Activated CD4-positive, alpha-beta T cell treated with anti-CD3 and anti-CD28 coated beads, Interleukin-2, amount 50 U/mL, for 1 hour (primary cell): ENCODE data around the gene KLK3.

Experiments used
- DNase-seq: peaks from one replicate; pipeline ENCODE4 v3.0.0-alpha.2; 2020

The KLK3 gene

DNA sequence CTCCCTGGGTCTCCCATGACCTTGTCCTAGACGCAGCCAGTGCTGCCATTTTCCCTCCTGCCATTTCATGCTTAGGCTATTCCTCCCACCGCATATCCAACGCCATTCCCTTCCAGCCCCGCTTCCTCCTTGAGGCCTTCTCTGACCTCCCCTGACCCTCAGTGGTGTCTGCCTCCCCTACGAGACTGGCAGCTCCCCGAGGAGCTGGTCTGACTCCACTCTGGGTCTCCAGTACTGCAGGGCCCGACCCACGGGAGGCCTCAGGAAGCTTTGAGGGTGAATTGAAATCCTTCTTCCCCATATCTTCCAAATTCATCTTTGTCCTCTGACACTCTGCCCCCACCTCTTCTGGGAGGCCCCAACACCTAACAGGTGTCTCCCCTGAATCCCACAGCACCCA lies 22.0 kb upstream of the KLK3 start:
- no peak for DNase-seq

GRCh38 chr19:50833117-50833801 lies 21.5 kb upstream of the KLK3 start, which contains the start of gene KLK15:
TSS of gene KLK15 (minus strand) at chr19:50833574. CDS start at chr19:50831492, 2,082 bp downstream.
- DNase-seq: no peak

GRCh38 chr19:50833802-50834167 lies 20.9 kb upstream of the KLK3 start:
- DNase-seq: no peak

GRCh38 chr19:50835103-50835784 lies 19.5 kb upstream of the KLK3 start:
- no peak for DNase-seq

- peak; percentile 63 for DNase-seq
Measured at GRCh38 chr19:50835785-50836542, 18.8 kb upstream of the KLK3 start.

- DNase-seq: no peak
Measured at GRCh38 chr19:50836543-50837195, 18.0 kb upstream of the KLK3 start.

DNA sequence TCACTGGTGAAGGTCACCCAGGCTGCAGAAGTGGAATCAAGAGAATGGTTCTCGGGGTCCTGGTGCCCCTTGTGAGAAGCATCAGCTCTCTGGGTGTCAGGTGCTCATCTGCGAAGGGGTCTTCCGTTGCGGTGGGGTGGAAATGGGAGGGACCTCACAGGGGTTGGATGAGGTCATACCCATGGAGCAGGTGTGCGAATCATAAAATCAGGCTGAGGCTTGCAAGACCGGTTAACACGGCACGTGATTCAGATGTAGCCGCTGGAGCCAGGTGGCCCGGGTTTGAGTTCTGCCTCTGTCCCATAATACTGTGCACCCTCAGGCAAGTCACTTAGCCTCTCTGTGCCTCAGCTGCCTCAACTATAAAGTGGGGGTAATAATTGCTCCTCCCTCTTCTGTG lies 17.4 kb upstream of the KLK3 start:
- no peak for DNase-seq

- no peak for DNase-seq
Measured at GRCh38 chr19:50838239-50838638, 16.5 kb upstream of the KLK3 start.

DNA sequence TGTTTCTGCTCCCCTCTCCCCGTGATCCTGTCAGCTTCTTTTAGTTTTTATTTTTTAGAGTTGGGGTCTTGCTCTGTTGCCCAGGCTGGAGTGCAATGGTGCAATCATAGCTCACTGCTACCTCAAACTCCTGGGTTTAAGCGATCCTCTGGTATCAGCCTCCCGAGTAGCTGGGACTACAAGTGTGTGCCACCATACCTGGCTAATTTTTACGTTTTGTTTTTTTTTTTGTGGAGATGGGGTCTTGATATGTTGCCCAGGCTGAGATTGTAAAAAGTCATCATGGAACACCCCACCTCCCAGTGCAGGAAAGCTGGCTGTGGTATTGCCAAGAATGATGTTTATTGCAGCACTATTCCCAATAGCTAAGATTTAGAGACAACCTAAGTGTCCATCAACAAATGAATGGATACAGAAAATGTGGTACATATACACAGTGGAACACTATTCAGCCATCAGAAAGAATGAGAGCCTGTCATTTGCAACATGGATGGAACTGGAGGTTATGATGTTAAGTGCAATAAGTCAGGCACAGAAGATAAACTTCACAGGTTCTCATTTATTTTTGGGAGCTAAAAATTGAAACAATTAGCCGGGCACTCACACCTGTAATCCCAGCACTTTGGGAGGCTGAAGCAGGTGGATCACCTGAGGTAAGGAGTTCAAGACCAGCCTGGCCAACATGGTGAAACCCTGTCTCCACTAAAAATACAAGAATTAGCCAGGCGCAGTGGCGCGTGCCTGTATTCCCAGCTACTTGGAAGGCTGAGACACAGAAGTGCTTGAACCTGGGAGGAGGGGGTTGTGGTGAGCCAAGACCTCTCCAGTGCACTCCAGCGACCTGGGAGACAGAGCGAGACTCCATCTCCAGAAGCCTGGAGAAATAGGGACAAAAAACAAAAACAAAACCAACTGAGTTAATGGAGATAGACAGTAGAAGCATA lies 14.7 kb upstream of the KLK3 start:
- DNase-seq: no peak

GRCh38 chr19:50842130-50842529 lies 12.6 kb upstream of the KLK3 start:
- no peak for DNase-seq

GRCh38 chr19:50843205-50843604 lies 11.5 kb upstream of the KLK3 start:
- DNase-seq: no peak

DNA sequence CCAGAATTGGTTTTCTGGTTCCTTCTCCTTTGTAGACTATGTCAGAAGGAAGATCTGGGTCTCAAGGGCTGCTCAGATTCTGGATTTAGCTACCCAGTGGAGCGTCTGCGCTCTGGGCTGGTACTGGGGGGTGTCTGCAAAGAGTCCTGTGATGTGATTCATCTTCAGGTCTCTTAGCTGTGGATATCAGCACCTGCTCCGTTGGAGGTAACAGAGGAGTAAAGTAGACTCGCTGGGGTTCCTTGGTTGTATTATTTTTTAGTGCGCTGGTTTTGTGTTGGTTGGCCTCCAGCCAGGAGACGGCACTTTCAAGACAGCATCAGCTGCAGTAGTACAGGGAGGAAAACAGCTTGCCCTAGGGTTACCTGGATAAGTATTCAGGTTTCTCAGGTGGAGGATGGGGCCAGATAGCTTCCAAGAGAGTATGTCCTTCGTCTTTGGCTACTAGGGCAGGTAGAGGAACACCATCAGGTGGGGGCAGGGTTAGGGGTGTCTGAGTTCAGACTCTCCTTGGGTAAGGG lies 11.0 kb upstream of the KLK3 start:
- DNase-seq: no peak

DNA sequence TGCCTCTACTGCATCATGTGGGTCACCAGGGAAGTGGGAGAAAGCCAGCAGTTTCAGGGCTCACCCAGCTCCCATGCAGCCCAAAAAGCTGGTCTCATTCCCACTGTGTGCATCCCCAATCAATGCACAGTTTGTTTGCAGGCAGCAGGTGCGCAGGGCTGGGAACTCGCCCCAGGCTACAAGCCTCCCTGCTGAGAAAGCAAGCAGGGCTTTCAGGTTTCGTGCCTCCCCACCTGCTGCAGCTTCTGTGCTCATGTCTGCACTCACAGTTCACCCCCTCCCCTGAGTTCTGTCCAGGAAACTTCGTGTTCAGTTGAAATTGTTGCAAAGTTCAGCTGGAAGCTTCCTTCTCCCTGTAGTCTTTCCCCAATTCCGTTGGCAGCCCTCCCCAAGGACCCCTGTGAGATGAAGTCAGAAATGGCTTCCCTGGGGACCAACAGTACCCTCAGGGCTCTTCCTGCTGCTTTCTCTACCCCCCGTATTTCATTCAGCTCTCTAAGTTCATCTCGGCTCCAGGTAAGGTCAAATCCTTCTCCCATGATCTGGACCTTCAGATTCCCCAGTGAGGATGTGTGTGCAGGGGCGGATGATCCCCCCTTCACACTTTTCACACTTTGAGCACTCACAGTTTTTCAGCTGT lies 10.3 kb upstream of the KLK3 start:
- DNase-seq: no peak

DNA sequence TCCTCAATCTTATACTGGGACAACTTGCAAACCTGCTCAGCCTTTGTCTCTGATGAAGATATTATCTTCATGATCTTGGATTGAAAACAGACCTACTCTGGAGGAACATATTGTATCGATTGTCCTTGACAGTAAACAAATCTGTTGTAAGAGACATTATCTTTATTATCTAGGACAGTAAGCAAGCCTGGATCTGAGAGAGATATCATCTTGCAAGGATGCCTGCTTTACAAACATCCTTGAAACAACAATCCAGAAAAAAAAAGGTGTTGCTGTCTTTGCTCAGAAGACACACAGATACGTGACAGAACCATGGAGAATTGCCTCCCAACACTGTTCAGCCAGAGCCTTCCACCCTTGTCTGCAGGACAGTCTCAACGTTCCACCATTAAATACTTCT lies 4.0 kb upstream of the KLK3 start:
- DNase-seq: no peak

- no peak for DNase-seq
Measured at GRCh38 chr19:50851620-50852019, 3.1 kb upstream of the KLK3 start.

GRCh38 chr19:50857366-50857765 lies 2.7 kb downstream of the KLK3 start:
- DNase-seq: no peak

DNA sequence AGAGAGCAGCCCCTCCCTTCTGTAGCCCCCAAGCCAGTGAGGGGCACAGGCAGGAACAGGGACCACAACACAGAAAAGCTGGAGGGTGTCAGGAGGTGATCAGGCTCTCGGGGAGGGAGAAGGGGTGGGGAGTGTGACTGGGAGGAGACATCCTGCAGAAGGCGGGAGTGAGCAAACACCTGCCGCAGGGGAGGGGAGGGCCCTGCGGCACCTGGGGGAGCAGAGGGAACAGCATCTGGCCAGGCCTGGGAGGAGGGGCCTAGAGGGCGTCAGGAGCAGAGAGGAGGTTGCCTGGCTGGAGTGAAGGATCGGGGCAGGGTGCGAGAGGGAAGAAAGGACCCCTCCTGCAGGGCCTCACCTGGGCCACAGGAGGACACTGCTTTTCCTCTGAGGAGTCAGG lies 4.2 kb downstream of the KLK3 start:
- DNase-seq: no peak

DNA sequence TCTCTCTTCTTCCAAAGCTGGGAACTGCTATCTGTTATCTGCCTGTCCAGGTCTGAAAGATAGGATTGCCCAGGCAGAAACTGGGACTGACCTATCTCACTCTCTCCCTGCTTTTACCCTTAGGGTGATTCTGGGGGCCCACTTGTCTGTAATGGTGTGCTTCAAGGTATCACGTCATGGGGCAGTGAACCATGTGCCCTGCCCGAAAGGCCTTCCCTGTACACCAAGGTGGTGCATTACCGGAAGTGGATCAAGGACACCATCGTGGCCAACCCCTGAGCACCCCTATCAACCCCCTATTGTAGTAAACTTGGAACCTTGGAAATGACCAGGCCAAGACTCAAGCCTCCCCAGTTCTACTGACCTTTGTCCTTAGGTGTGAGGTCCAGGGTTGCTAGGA lies 5.1 kb downstream of the KLK3 start:
- DNase-seq: no peak

GRCh38 chr19:50861010-50861409 lies 6.3 kb downstream of the KLK3 start:
- no peak for DNase-seq

DNA sequence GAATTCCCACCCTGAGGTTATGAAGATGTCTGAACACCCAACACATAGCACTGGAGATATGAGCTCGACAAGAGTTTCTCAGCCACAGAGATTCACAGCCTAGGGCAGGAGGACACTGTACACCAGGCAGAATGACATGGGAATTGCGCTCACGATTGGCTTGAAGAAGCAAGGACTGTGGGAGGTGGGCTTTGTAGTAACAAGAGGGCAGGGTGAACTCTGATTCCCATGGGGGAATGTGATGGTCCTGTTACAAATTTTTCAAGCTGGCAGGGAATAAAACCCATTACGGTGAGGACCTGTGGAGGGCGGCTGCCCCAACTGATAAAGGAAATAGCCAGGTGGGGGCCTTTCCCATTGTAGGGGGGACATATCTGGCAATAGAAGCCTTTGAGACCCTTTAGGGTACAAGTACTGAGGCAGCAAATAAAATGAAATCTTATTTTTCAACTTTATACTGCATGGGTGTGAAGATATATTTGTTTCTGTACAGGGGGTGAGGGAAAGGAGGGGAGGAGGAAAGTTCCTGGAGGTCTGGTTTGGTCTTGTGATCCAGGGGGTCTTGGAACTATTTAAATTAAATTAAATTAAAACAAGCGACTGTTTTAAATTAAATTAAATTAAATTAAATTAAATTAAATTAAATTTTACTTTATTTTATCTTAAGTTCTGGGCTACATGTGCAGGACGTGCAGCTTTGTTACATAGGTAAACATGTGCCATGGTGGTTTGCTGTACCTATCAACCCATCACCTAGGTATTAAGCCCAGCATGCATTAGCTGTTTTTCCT lies 7.0 kb downstream of the KLK3 start:
- DNase-seq: no peak

GRCh38 chr19:50869479-50869878 lies 14.8 kb downstream of the KLK3 start:
- DNase-seq: no peak
